Measurements from ENCODE around the gene SLC24A3. TPM values are rescaled to one million over a fixed set of nuclear protein-coding genes. Genes with fewer than 3 reads are reported as not detected.

Gene SLC24A3
- total RNA-seq, 1 donor from 2014 or later: 33.5 TPM

GRCh38 chr20:19427913-19428312 lies 215.5 kb downstream of the SLC24A3 start:
- DNase-seq: no peak

GRCh38 chr20:19428324-19428723 lies 215.9 kb downstream of the SLC24A3 start:
- no peak for DNase-seq

GRCh38 chr20:19429538-19429937 lies 217.1 kb downstream of the SLC24A3 start:
- no peak for DNase-seq

GRCh38 chr20:19430641-19431315 lies 218.3 kb downstream of the SLC24A3 start:
- DNase-seq: no peak

- DNase-seq: no peak
These were observed 218.9 kb downstream of the SLC24A3 start for GRCh38 chr20:19431316-19431700.

GRCh38 chr20:19431906-19432305 lies 219.5 kb downstream of the SLC24A3 start:
- no peak for DNase-seq

- DNase-seq: no peak
These were observed 221.2 kb downstream of the SLC24A3 start for GRCh38 chr20:19433371-19434350.

- no peak for DNase-seq
These were observed 222.9 kb downstream of the SLC24A3 start for GRCh38 chr20:19435316-19435715.

- DNase-seq: peak; percentile 46
These were observed 223.4 kb downstream of the SLC24A3 start for GRCh38 chr20:19435821-19436220.

- no peak for DNase-seq
These were observed 226.0 kb downstream of the SLC24A3 start for GRCh38 chr20:19438488-19438887.

GRCh38 chr20:19440660-19441527 lies 228.5 kb downstream of the SLC24A3 start:
- DNase-seq: no peak

- DNase-seq: no peak
These were observed 233.8 kb downstream of the SLC24A3 start for GRCh38 chr20:19446246-19446645.

GRCh38 chr20:19448632-19449031 lies 236.2 kb downstream of the SLC24A3 start:
- DNase-seq: no peak

GRCh38 chr20:19449051-19449450 lies 236.6 kb downstream of the SLC24A3 start:
- DNase-seq: peak; percentile 65

GRCh38 chr20:19451231-19451922 lies 238.9 kb downstream of the SLC24A3 start:
- peak; percentile 54 for DNase-seq

GRCh38 chr20:19451923-19452295 lies 239.5 kb downstream of the SLC24A3 start:
- peak; percentile 50 for DNase-seq

- DNase-seq: peak; percentile 38
These were observed 241.0 kb downstream of the SLC24A3 start for GRCh38 chr20:19453410-19453809.

GRCh38 chr20:19453862-19454261 lies 241.4 kb downstream of the SLC24A3 start:
- peak; percentile 69 for DNase-seq

- DNase-seq: no peak
These were observed 244.4 kb downstream of the SLC24A3 start for GRCh38 chr20:19456595-19457395.

- no peak for DNase-seq
These were observed 245.2 kb downstream of the SLC24A3 start for GRCh38 chr20:19457611-19458010.

- DNase-seq: no peak
These were observed 247.9 kb downstream of the SLC24A3 start for GRCh38 chr20:19460386-19460785.

All from tongue (tissue), 2 donors.